GM21529 (cell line): ENCODE data around the gene ZNF423.

Experiments
- ATAC-seq: cut with Tn5 transposase; IDR thresholded peaks from one replicate; pipeline ENCODE4 v1.9.1; 2021; ENCODE audit not compliant: unreplicated experiment

Gene ZNF423

GRCh38 chr16:49631187-49632041, 224.5 kb downstream of the ZNF423 start:
- ATAC-seq: no peak

DNA sequence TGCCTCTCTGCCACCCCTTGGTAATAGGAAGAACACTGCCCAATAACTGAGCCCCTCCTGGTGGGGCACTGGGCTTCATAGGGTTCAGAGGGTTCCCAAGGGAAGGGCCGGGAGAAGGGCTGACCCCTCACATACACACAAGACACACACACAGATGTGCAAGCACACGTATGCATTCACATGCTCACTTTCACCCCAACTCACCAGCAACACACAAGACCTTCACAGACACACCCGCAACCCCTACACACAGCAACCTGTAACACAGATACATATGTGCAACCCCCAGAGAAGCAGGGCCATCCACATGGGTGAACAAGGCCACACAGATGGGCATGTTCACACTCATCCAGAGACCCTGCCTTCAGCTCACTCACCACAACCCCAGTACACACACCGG, 225.1 kb downstream of the ZNF423 start:
- ATAC-seq: no peak

- no peak for ATAC-seq
Measured at GRCh38 chr16:49629851-49630250, 226.1 kb downstream of the ZNF423 start.

DNA sequence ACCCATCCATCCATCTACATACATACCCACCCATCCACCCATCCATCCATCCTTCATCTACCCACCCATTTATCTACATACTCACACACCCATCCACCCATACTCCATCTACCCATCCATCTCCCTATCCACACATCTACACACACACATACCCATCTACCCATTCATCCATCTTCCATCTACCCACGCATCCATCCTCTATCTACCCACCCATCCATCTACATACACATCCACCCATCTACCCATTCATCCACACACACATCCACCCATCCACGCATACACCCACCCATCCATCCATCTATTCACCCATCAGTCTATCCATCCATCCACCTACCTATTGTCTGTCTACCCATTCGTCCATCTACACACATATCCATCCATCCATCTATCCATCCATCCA, 227.8 kb downstream of the ZNF423 start:
- ATAC-seq: no peak

- no peak for ATAC-seq
Measured at GRCh38 chr16:49625311-49626065, 230.4 kb downstream of the ZNF423 start.

DNA sequence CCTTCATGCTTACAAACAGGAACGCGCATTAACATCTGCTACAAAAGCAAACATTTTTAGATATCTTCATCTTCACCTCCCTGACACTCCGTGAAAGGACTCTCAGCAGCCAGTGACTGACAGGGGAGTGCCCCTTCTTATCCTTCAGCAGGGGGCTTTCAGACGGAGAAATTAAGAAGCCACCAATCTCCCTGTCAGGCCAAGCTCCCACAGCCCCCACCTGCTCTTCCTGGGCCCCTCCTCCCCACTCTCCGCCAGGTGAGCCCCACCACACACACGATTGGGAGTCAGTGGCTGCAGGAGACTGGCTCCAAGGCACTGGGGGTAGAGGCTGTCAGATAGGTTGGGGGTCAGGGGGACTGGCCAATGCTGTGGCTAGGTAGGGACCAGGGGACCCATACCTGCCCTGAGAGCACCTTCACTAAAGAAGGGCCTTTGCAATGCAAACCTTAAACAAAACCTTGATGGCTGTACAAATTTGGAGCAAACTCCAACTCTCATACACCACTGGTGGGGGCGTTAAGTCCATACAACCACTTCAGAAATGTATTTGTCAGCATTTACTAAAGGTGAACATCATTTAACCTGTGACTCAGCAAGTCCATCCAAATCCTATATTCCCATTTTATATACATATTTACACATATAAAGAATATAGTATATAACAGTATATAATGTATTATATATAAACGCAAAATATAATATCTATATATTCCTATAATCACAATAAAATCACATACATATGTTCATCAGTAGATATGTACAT, 232.2 kb downstream of the ZNF423 start:
- no peak for ATAC-seq

DNA sequence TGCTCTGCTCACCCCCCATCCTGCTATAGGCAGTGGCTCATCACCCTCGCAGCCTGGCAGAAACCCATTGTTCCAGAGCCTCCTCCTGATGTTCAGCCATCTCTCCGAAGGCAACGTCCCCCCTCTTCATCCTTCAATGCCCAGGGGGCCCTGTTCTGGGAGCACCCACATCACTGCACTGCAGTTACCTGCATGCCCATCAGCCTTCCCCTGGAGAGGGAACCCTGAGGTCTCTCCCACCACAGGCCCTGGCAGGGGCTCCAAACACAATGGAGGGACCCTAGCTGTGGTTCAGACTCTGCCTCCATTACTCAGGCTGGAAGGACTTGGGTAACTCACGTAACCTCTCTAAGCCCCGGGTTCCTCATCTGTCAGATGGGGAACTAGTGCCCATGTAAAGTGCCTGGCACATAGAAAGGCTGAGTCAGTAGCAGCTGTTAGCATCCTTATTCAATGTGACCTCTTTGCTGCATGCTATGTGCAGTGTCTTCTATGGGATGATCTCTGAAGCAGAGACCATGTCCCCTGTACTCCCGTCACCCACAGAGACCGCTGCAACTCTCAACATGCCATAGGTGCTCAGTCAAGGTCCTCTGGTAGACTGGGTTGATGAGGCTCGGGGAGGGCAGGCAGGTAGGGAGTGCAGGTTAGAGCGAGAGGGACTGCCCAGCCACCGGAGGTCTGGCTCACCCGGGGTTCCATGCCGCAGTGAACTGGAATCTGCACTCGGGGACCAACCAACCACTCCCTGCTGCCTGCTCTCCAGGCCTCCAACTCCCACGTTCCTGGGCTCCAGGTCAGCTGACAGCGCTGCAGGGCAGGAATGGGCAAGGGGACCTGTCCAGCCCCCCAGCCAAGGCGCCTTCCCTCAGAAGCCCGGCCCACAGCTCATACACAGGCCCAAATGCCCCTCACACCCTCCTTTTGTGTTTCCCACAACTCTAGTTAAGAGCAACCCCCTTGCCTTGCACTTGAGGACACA, 233.2 kb downstream of the ZNF423 start:
- no peak for ATAC-seq

DNA sequence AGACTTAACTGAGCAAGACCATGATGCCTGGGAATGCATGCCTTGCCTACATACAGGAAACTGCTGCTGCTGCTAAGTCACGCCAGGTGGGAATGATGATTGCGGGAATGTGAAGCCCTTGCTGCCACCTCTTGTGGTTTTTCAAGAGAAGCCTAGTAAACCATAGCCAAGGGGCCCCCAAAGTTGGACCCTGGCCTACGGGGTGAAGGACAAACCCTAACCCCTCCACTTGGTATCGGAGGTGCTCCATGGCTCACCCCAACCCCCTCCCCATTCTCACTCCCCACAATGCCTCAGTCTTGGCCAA, 233.9 kb downstream of the ZNF423 start:
- no peak for ATAC-seq

- no peak for ATAC-seq
Measured at GRCh38 chr16:49621241-49622083, 234.4 kb downstream of the ZNF423 start.

- no peak for ATAC-seq
Measured at GRCh38 chr16:49620869-49621240, 235.1 kb downstream of the ZNF423 start.

DNA sequence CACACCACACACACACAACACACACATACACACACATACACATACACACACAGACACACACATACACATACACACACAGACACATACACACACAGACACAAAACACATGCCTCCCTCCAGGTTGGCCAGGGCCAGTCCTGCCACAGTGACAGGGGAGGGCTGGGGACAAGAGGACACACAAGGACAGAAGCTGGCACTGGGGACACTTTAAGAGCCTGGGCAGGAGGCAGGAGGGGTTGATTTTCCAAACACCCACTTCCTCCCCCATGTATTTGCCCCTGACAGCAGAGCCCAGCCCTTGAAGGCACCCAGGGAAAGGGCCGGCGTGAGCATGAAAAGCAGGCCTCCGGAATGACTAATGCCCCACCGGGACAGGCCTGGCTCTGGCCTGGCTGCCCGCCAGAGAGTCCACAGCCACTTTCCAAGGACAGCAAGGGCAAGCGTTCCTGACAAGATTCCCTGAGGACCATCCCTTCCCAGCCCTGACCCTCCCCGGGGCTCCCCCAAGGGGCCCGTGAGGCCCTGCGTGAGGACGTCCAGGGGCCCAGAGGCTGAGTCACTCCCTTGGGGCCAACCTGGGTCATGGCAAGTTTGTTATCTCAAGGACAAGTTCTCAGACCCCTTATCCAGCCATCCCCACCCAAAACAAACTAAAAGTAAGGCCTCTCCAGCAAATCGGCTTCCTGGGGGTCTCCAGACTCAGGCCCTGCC, 235.6 kb downstream of the ZNF423 start:
- no peak for ATAC-seq

GRCh38 chr16:49619811-49620157, 236.1 kb downstream of the ZNF423 start:
- no peak for ATAC-seq

- ATAC-seq: no peak
Measured at GRCh38 chr16:49618955-49619354, 237.0 kb downstream of the ZNF423 start.

GRCh38 chr16:49617710-49618330, 238.1 kb downstream of the ZNF423 start:
- no peak for ATAC-seq

DNA sequence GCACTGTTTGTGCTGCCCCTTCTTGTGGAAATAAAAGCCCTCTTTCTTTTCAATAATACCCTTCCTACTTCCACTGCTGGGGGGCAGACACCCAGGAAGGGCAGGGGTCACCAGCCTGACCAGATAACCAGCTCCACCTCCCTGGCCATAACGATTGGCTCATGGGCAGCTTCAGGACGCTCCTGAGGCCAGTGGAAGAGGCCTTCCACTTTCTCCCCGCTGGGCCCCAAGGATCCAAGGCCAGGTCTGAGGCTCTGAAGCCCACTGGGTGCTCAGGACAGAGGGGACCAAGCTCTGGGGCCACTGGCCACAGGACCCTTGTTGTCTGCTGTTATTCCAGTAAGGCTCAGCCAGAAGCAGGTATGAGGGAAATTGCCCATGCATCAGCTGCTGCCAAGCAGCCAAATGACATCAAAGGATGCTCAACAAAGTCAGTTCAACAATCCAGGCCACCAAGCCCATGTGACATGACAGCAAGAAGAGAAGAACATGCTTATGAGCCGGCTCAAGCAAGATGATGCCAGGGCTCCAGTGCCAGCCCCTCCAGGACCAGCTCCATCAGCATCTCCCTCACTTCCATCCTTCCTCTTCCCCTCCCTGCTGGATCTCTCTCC, 238.8 kb downstream of the ZNF423 start:
- ATAC-seq: no peak

GRCh38 chr16:49615576-49615975, 240.3 kb downstream of the ZNF423 start:
- ATAC-seq: no peak

DNA sequence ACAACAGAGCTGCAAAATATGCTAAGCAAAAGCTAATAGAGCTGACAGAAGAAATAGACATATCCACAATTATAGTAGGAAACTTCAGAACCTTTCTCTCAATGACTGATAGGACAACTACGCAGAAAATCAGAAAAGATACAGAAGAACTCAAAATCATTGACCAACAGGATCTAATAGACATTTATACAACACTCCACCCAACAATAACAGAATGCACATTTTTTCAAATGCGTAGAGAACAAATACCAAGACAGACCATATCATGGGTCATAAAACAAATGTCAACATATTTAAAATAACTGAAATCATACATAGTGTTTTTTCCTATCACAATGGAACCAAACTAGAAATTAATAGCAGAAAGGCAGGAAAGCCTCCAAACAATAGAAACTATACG, 244.9 kb downstream of the ZNF423 start:
- no peak for ATAC-seq

- ATAC-seq: no peak
Measured at GRCh38 chr16:49608779-49609178, 247.1 kb downstream of the ZNF423 start.
